ENCODE measurements around the gene CDH3. TPM values are rescaled to one million over a fixed set of nuclear protein-coding genes. Genes with fewer than 3 reads are reported as not detected.

CDH3 gene
- total RNA-seq, 1 donor from 2014 or later, result 16.3 TPM

GRCh38 chr16:68652659-68653058 lies 7.5 kb downstream of the CDH3 start:
- no peak for DNase-seq

- DNase-seq, result no peak
Measured at GRCh38 chr16:68655806-68656205, 10.7 kb downstream of the CDH3 start.

- DNase-seq, result no peak
Measured at GRCh38 chr16:68656751-68657150, 11.6 kb downstream of the CDH3 start.

- DNase-seq, result peak; percentile 78
Measured at GRCh38 chr16:68658341-68658973, 13.3 kb downstream of the CDH3 start.

- DNase-seq, result no peak
Measured at GRCh38 chr16:68658974-68659360, 13.9 kb downstream of the CDH3 start.

GRCh38 chr16:68659412-68660358 lies 14.6 kb downstream of the CDH3 start:
- DNase-seq, result no peak

- DNase-seq, result no peak
Measured at GRCh38 chr16:68660359-68660795, 15.3 kb downstream of the CDH3 start.

- no peak for DNase-seq
Measured at GRCh38 chr16:68662035-68662434, 16.9 kb downstream of the CDH3 start.

GRCh38 chr16:68664297-68664696 lies 19.2 kb downstream of the CDH3 start:
- DNase-seq, result no peak

GRCh38 chr16:68665501-68665900 lies 20.4 kb downstream of the CDH3 start:
- no peak for DNase-seq

GRCh38 chr16:68668266-68668665 lies 23.2 kb downstream of the CDH3 start:
- no peak for DNase-seq

GRCh38 chr16:68676113-68676860 lies 31.2 kb downstream of the CDH3 start:
- DNase-seq, result no peak

GRCh38 chr16:68681038-68681437 lies 35.9 kb downstream of the CDH3 start:
- DNase-seq, result no peak

GRCh38 chr16:68685685-68686478 lies 40.8 kb downstream of the CDH3 start:
- DNase-seq, result no peak

GRCh38 chr16:68686905-68687304 lies 41.8 kb downstream of the CDH3 start:
- DNase-seq, result no peak

GRCh38 chr16:68689921-68690320 lies 44.8 kb downstream of the CDH3 start:
- no peak for DNase-seq

- no peak for DNase-seq
Measured at GRCh38 chr16:68695575-68695974, 50.5 kb downstream of the CDH3 start.

GRCh38 chr16:68696514-68696913 lies 51.4 kb downstream of the CDH3 start:
- peak; percentile 30 for DNase-seq

- DNase-seq, result no peak
Measured at GRCh38 chr16:68698091-68698490, 53.0 kb downstream of the CDH3 start.

GRCh38 chr16:68700120-68700519 lies 55.0 kb downstream of the CDH3 start:
- no peak for DNase-seq

- DNase-seq, result no peak
Measured at GRCh38 chr16:68700831-68701230, 55.7 kb downstream of the CDH3 start.

Data from tongue (tissue), 2 donors.